Immature natural killer cell (primary cell): ENCODE measurements around the gene KLHL3. TPM values are rescaled to one million over a fixed set of nuclear protein-coding genes. Genes with fewer than 3 reads are reported as not detected.

Experiments
- DNase-seq, 3 donors: peaks; one replicate each; pipeline ENCODE4 v3.0.0; 2022; ENCODE audit warnings: mixed read lengths in 1 of 3
- H3K27ac Mint-ChIP-seq, 6 donors: one replicate each; pipeline ENCODE4 v1.8.0; 2020; ENCODE audit warnings: mixed read lengths in 6 of 6, mild to moderate bottlenecking in 5 of 6, inconsistent platforms in 4 of 6, moderate library complexity in 3 of 6
- H3K27me3 Mint-ChIP-seq, 3 donors: one replicate each; pipeline ENCODE4 v1.8.0; 2020 to 2021; ENCODE audit warnings: low read depth in 3 of 3, mild to moderate bottlenecking in 3 of 3, mixed read lengths in 3 of 3, moderate library complexity in 3 of 3, inconsistent platforms in 1 of 3
- H3K36me3 Mint-ChIP-seq, 3 donors: one replicate each; pipeline ENCODE4 v1.8.0; 2020; ENCODE audit warnings: mixed read lengths in 3 of 3, inconsistent platforms in 2 of 3, mild to moderate bottlenecking in 2 of 3
- H3K4me1 Mint-ChIP-seq, 2 donors: one replicate each; pipeline ENCODE4 v1.8.0; 2020; ENCODE audit warnings: inconsistent platforms in 2 of 2, mild to moderate bottlenecking in 2 of 2, mixed read lengths in 2 of 2, moderate library complexity in 1 of 2
- H3K4me3 Mint-ChIP-seq, 5 donors: one replicate each; pipeline ENCODE4 v1.8.0; 2020; ENCODE audit warnings: mild to moderate bottlenecking in 5 of 5, mixed read lengths in 5 of 5, inconsistent platforms in 3 of 5, moderate library complexity in 3 of 5
- H3K9me3 Mint-ChIP-seq, 6 donors: one replicate each; pipeline ENCODE4 v1.8.0; 2020; ENCODE audit warnings: mild to moderate bottlenecking in 6 of 6, mixed read lengths in 6 of 6, inconsistent platforms in 4 of 6, moderate library complexity in 3 of 6
- polyA plus RNA-seq, 3 donors: library from polyadenylated mRNA; unstranded; fragments of 300-500 nt; fragmentation: Illumina TruSeq; gene quantifications; one replicate each; pipeline ENCODE4 v1.2.3, GENCODE V29; 2021

The KLHL3 gene
- polyA plus RNA-seq, 3 donors from 2014 or later, result 1.2 to 3.4 TPM; not detected in 1

- no peak for DNase-seq
- Mint-ChIP-seq H3K27me3 (peaks cover 0 to 2% (median 0%) of the 10 kb centered on the region in 3 donors), H3K4me1 (no peaks in the 10 kb centered on the region), H3K36me3 (no peaks in the 10 kb centered on the region), H3K4me3 (no peak overlapping the region), H3K27ac (no peak overlapping the region), H3K9me3 (no peaks in the 10 kb centered on the region)
Measured at GRCh38 chr5:137613554-137614265, 122.2 kb downstream of the KLHL3 start.

- Mint-ChIP-seq H3K9me3 (no peaks in the 10 kb centered on the region), H3K27me3 (peaks cover 0 to 5% (median 3%) of the 10 kb centered on the region in 3 donors), H3K27ac (no peak overlapping the region), H3K36me3 (no peaks in the 10 kb centered on the region), H3K4me3 (no peak overlapping the region), H3K4me1 (no peaks in the 10 kb centered on the region)
- no peak for DNase-seq
Measured at GRCh38 chr5:137612576-137612975, 123.3 kb downstream of the KLHL3 start.

- Mint-ChIP-seq H3K36me3 (no peaks in the 10 kb centered on the region), H3K27me3 (peaks cover 0 to 5% (median 3%) of the 10 kb centered on the region in 3 donors), H3K4me3 (no peak overlapping the region), H3K27ac (no peak overlapping the region), H3K4me1 (no peaks in the 10 kb centered on the region), H3K9me3 (no peaks in the 10 kb centered on the region)
- no peak for DNase-seq
Measured at GRCh38 chr5:137611794-137612435, 124.0 kb downstream of the KLHL3 start.

- H3K4me1 Mint-ChIP-seq, result no peaks in the 10 kb centered on the region
Measured at GRCh38 chr5:137611011-137611580, 124.8 kb downstream of the KLHL3 start.

GRCh38 chr5:137610598-137610997, 125.3 kb downstream of the KLHL3 start:
- Mint-ChIP-seq H3K36me3 (no peaks in the 10 kb centered on the region), H3K27ac (no peak overlapping the region), H3K9me3 (no peaks in the 10 kb centered on the region), H3K27me3 (peaks cover 0 to 5% (median 3%) of the 10 kb centered on the region in 3 donors), H3K4me3 (no peak overlapping the region), H3K4me1 (no peaks in the 10 kb centered on the region)
- DNase-seq, result no peak

More at GRCh38 chr5:137611011-137611580, 124.8 kb downstream of the KLHL3 start:
- Mint-ChIP-seq H3K27ac (no peak overlapping the region), H3K27me3 (peaks cover 0 to 5% (median 3%) of the 10 kb centered on the region in 3 donors), H3K4me3 (no peak overlapping the region), H3K36me3 (no peaks in the 10 kb centered on the region), H3K9me3 (no peaks in the 10 kb centered on the region)
- no peak for DNase-seq

- no peak overlapping the region for H3K27ac Mint-ChIP-seq
- no peak for DNase-seq
- H3K27me3 Mint-ChIP-seq, result peaks cover 0 to 5% (median 3%) of the 10 kb centered on the region in 3 donors
- H3K4me1 Mint-ChIP-seq, result no peaks in the 10 kb centered on the region
- no peaks in the 10 kb centered on the region for H3K9me3 Mint-ChIP-seq
- no peaks in the 10 kb centered on the region for H3K36me3 Mint-ChIP-seq
- no peak overlapping the region for H3K4me3 Mint-ChIP-seq
Measured at GRCh38 chr5:137609127-137609526, 126.8 kb downstream of the KLHL3 start.

- Mint-ChIP-seq H3K4me3 (no peak overlapping the region), H3K9me3 (no peaks in the 10 kb centered on the region), H3K36me3 (no peaks in the 10 kb centered on the region), H3K27me3 (peaks cover 0 to 9% (median 3%) of the 10 kb centered on the region in 3 donors), H3K27ac (no peak overlapping the region), H3K4me1 (no peaks in the 10 kb centered on the region)
- no peak for DNase-seq
Measured at GRCh38 chr5:137607771-137608170, 128.1 kb downstream of the KLHL3 start.

GRCh38 chr5:137606401-137606800, 129.5 kb downstream of the KLHL3 start:
- Mint-ChIP-seq H3K36me3 (no peaks in the 10 kb centered on the region), H3K9me3 (no peaks in the 10 kb centered on the region), H3K4me1 (no peaks in the 10 kb centered on the region), H3K27me3 (peaks cover 0 to 9% (median 3%) of the 10 kb centered on the region in 3 donors), H3K27ac (no peak overlapping the region), H3K4me3 (no peak overlapping the region)
- DNase-seq, result no peak

GRCh38 chr5:137605411-137605810, 130.5 kb downstream of the KLHL3 start:
- no peaks in the 10 kb centered on the region for H3K9me3 Mint-ChIP-seq
- peaks cover 0 to 12% (median 3%) of the 10 kb centered on the region in 3 donors for H3K27me3 Mint-ChIP-seq

GRCh38 chr5:137604348-137605095, 131.4 kb downstream of the KLHL3 start:
- peaks cover 0 to 14% (median 3%) of the 10 kb centered on the region in 3 donors for H3K27me3 Mint-ChIP-seq

More at GRCh38 chr5:137605411-137605810, 130.5 kb downstream of the KLHL3 start:
- DNase-seq, result no peak
- Mint-ChIP-seq H3K36me3 (no peaks in the 10 kb centered on the region), H3K27ac (no peak overlapping the region), H3K4me3 (no peak overlapping the region), H3K4me1 (no peaks in the 10 kb centered on the region)

GRCh38 chr5:137603891-137604290, 132.0 kb downstream of the KLHL3 start:
- H3K4me1 Mint-ChIP-seq, result no peaks in the 10 kb centered on the region
- peaks cover 1 to 14% (median 2%) of the 10 kb centered on the region in 3 donors for H3K27me3 Mint-ChIP-seq
- H3K27ac Mint-ChIP-seq, result no peak overlapping the region
- H3K4me3 Mint-ChIP-seq, result no peak overlapping the region
- H3K9me3 Mint-ChIP-seq, result no peaks in the 10 kb centered on the region
- no peak for DNase-seq
- H3K36me3 Mint-ChIP-seq, result no peaks in the 10 kb centered on the region

More at GRCh38 chr5:137604348-137605095, 131.4 kb downstream of the KLHL3 start:
- Mint-ChIP-seq H3K9me3 (no peaks in the 10 kb centered on the region), H3K36me3 (no peaks in the 10 kb centered on the region), H3K27ac (no peak overlapping the region), H3K4me1 (no peaks in the 10 kb centered on the region), H3K4me3 (no peak overlapping the region)
- DNase-seq, result no peak

- Mint-ChIP-seq H3K36me3 (no peaks in the 10 kb centered on the region), H3K27ac (no peak overlapping the region), H3K27me3 (peaks cover 1 to 13% (median 2%) of the 10 kb centered on the region in 3 donors), H3K4me3 (no peak overlapping the region), H3K9me3 (no peaks in the 10 kb centered on the region), H3K4me1 (no peaks in the 10 kb centered on the region)
- no peak for DNase-seq
Measured at GRCh38 chr5:137603356-137603755, 132.5 kb downstream of the KLHL3 start.

- no peak overlapping the region for H3K27ac Mint-ChIP-seq
- no peaks in the 10 kb centered on the region for H3K36me3 Mint-ChIP-seq
- H3K27me3 Mint-ChIP-seq, result peaks cover 0 to 9% (median 1%) of the 10 kb centered on the region in 3 donors
- H3K9me3 Mint-ChIP-seq, result no peaks in the 10 kb centered on the region
- H3K4me3 Mint-ChIP-seq, result no peak overlapping the region
- no peak for DNase-seq
- H3K4me1 Mint-ChIP-seq, result no peaks in the 10 kb centered on the region
Measured at GRCh38 chr5:137602721-137603273, 133.1 kb downstream of the KLHL3 start.
